Measurements from ENCODE around the gene B4GALNT3.

Gene B4GALNT3

DNA sequence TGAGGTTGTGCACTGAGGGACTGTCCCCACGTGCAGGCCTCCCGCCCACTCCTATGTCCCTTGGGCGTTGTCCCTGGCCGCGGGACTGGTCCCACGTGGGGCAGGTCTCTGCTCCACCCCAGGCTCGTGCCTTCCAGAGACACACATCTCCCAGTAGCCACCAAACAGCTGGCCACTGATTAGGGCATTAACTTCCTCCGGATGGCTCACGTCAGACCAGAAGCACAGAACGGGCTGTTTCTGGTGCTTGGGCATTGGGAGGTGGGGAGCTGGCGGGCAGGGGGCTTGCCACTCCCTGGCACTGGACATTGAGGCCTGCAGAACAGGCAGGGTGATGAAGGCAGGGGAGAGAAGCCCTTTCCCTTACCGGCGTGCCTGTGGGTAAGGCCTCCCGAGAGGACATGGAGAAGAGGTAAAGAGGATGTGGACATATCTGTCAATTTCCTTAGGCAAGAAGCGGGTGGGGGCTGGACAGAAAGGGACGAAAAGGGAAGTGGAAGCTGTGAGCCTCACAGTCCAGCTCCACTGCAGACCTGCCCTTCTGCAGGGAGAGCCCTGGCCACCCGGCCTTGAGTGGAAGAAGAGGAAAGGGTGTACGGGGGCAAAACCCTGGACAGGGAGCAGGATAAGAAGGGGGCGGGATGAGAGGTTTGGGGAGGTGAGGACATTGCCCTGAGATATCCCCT is 102.3 kb downstream of the B4GALNT3 start:
- TF ChIP-seq MYC (IDR thresholded peaks at IDR 0.05; ENCODE audit: low read depth, low read length) (peak; percentile 51; the same call in 1 of the 2 replicates), POLR2A (IDR thresholded peaks at IDR 0.05; ENCODE audit: extremely low read depth, insufficient read length) (no peak)
- TF ChIP-seq, protein P1, sequence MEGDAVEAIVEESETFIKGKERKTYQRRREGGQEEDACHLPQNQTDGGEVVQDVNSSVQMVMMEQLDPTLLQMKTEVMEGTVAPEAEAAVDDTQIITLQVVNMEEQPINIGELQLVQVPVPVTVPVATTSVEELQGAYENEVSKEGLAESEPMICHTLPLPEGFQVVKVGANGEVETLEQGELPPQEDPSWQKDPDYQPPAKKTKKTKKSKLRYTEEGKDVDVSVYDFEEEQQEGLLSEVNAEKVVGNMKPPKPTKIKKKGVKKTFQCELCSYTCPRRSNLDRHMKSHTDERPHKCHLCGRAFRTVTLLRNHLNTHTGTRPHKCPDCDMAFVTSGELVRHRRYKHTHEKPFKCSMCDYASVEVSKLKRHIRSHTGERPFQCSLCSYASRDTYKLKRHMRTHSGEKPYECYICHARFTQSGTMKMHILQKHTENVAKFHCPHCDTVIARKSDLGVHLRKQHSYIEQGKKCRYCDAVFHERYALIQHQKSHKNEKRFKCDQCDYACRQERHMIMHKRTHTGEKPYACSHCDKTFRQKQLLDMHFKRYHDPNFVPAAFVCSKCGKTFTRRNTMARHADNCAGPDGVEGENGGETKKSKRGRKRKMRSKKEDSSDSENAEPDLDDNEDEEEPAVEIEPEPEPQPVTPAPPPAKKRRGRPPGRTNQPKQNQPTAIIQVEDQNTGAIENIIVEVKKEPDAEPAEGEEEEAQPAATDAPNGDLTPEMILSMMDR (IDR thresholded peaks at IDR 0.05; ENCODE audit: low read depth, low read length) = no peak
- TF ChIP-seq, protein P2, sequence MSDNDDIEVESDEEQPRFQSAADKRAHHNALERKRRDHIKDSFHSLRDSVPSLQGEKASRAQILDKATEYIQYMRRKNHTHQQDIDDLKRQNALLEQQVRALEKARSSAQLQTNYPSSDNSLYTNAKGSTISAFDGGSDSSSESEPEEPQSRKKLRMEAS (IDR thresholded peaks at IDR 0.05; ENCODE audit: low read depth, low read length) = peak; percentile 73
- peak overlapping the region; percentile 36 for H3K4me3 ChIP-seq (ENCODE audit: low read depth, low read length)
- peak; percentile 87 for DNase-seq (ENCODE audit: low read depth)

DNA sequence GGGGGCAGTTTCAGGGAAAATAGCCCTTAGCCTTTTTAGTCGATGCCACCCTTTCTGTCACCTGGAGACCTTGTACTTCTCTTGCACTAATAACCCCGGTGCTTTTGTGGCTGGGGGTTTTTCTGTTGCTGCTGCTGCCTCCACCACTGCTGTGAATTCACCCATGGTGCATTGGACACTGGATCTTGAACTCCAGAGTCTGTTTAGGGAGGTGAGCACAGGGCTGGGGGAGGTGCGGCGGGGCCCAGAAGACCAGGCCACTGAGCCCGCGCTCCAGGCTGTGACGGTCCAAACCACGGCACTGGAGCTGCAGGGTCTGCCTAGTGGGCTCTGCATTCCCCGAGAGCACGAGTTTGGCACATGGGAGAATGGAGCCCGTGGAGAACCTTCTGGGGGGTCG is 102.9 kb downstream of the B4GALNT3 start:
- TF ChIP-seq, protein P1 (IDR thresholded peaks at IDR 0.05; ENCODE audit: low read depth, low read length) = no peak
- no peak for TF ChIP-seq MYC (IDR thresholded peaks at IDR 0.05; ENCODE audit: low read depth, low read length)
- TF ChIP-seq, protein P2 (IDR thresholded peaks at IDR 0.05; ENCODE audit: low read depth, low read length) = no peak
- TF ChIP-seq POLR2A (IDR thresholded peaks at IDR 0.05; ENCODE audit: extremely low read depth, insufficient read length) = no peak
- peak; percentile 55 for DNase-seq (ENCODE audit: low read depth)
- peak overlapping the region; percentile 36 for H3K4me3 ChIP-seq (ENCODE audit: low read depth, low read length)

DNA sequence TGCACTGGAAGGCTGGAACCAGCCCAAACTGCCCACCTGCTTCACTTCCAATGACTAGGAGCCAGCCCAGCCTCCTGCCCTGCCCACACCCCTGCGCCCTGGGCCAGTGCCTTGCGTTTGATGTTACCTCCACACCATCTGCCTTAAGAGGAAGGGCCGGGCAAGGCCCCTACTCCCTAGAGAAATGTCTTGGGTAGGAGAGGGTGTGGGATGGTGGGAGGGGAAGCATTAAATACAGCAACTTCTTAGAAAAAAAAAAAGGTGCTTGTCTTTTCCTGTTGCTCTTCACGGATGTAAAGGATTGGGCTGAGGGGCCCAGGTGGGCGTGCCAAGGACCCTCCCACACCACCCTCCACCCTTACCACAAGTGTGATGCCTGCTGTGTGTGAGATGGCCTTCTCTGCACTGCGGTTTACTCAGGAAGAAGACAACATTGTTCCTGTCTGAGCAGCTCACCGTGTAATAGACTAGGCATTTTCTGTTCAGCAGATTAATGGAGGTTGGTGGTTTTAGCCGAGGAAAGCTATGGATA is 103.6 kb downstream of the B4GALNT3 start:
- peak overlapping the region; percentile 36 for H3K4me3 ChIP-seq (ENCODE audit: low read depth, low read length)
- peak; percentile 61; the same call in 1 of the 2 replicates for TF ChIP-seq MYC (IDR thresholded peaks at IDR 0.05; ENCODE audit: low read depth, low read length)
- TF ChIP-seq, protein P1 (IDR thresholded peaks at IDR 0.05; ENCODE audit: low read depth, low read length) = no peak
- TF ChIP-seq POLR2A (IDR thresholded peaks at IDR 0.05; ENCODE audit: extremely low read depth, insufficient read length) = no peak
- TF ChIP-seq, protein P2 (IDR thresholded peaks at IDR 0.05; ENCODE audit: low read depth, low read length) = no peak
- DNase-seq (ENCODE audit: low read depth) = peak; percentile 98

DNA sequence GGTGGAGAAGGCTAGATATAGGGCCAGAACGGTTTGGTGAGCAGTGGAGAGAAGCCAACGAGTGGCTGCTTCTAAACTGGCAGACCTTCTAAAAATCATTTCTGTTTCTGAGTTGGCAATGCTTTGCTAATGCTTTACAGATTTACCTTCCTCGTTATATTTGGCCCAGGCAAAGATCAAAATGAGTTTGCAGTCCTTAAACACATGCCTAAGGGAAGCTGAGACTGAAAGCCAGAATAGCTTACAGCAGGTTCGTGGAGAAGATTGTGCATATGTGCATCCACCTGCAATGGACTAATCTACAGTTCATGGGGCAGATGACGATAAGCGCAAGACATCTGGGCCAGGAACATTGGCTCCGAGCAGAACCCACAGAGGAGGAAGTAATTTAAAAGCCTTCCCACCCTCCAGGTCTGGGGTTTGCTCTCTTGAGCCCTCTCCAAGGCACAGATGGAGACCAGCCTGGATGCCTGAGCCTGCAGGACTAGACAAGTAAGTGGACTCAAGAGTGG is 104.1 kb downstream of the B4GALNT3 start:
- peak; percentile 63 for DNase-seq (ENCODE audit: low read depth)
- TF ChIP-seq POLR2A (IDR thresholded peaks at IDR 0.05; ENCODE audit: extremely low read depth, insufficient read length) = no peak
- TF ChIP-seq MYC (IDR thresholded peaks at IDR 0.05; ENCODE audit: low read depth, low read length) = no peak
- TF ChIP-seq, protein P1 (IDR thresholded peaks at IDR 0.05; ENCODE audit: low read depth, low read length) = no peak
- TF ChIP-seq, protein P2 (IDR thresholded peaks at IDR 0.05; ENCODE audit: low read depth, low read length) = no peak
- H3K4me3 ChIP-seq (ENCODE audit: low read depth, low read length) = peak overlapping the region; percentile 29

DNA sequence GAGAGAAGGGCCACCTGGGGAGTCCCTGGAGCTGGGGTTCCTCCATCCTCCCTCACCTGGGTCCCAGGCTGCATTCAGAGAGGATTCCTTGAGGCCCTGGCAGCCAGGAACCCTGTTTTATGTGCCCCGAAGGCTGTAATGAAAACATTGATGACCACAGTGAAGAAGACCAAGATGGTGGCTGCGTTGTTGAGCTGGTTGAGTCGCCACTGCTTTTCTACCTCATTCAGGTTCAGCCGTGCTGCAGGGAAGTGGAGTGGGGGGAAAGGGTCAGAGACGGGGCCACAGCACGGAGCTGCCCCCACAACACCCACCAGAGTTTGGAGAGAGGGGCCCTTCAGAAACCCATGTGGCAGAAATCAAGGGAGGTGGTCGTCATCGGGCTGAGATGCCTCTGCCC is 105.4 kb downstream of the B4GALNT3 start:
- TF ChIP-seq POLR2A (IDR thresholded peaks at IDR 0.05; ENCODE audit: extremely low read depth, insufficient read length) = no peak
- no peak for TF ChIP-seq MYC (IDR thresholded peaks at IDR 0.05; ENCODE audit: low read depth, low read length)
- TF ChIP-seq, protein P1 (IDR thresholded peaks at IDR 0.05; ENCODE audit: low read depth, low read length) = no peak
- TF ChIP-seq, protein P2 (IDR thresholded peaks at IDR 0.05; ENCODE audit: low read depth, low read length) = no peak
- H3K4me3 ChIP-seq (ENCODE audit: low read depth, low read length) = no peak overlapping the region
- DNase-seq (ENCODE audit: low read depth) = no peak

Measured in NB4 (cell line).